Anterior cingulate cortex (tissue), 58 donors: ENCODE results near the gene TUBB8.
"Not testable (repeated sequence)": the region's sequence is repeated elsewhere in the genome, so short reads cannot be mapped to it uniquely, and the experiment has no call there.

Experiments
- DNase-seq, 58 donors: peaks; one replicate each; lab custom pipeline; 2025; lab: John Stamatoyannopoulos, UW

Gene TUBB8

DNA sequence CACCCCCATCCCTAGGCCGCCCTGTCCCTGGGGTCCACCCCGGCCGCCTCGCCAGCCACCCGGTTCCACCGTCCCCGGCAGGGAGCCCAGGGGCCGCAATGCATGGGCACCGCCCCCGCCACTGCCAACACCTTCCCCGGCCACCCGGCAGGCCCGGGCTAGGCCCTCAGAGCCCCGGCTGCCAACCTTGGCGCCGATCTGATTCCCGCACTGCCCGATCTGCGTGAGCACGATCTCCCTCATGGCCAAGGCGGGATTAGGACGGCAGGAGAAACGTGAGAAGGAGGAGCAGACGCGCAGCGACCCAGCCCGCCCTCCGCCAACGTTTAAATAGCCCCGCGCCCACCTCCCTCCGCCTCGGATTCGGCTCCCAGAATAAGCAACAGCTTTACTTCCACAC lies at the start of gene TUBB8:
Gene TUBB8 (minus strand): TSS at position 301 of the 400 bp plus-strand sequence. CDS start 58 bp downstream, at position 243.
- DNase-seq, result no peak

DNA sequence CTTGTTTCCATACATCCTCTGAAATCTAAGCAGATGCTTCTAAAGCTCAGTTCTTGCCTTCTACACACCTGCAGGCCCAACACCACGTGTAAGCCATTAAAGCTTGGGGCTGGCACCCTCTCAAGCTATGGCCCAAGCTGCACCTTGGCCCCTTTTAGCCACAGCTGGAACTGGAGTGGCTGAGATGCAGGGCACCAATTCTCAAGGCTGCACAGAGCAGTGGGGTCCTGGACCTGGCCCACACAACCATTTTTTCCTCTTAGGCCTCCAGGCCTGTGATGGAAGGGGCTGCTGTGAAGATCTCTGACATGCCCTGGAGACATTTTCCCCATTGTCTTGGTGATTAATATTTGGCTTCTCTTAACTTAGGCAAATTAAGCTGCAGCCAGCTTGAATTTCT lies 47.4 kb upstream of the TUBB8 start:
- no peak for DNase-seq

GRCh38 chr10:95356-96115 lies 46.4 kb upstream of the TUBB8 start:
- DNase-seq, result no peak

DNA sequence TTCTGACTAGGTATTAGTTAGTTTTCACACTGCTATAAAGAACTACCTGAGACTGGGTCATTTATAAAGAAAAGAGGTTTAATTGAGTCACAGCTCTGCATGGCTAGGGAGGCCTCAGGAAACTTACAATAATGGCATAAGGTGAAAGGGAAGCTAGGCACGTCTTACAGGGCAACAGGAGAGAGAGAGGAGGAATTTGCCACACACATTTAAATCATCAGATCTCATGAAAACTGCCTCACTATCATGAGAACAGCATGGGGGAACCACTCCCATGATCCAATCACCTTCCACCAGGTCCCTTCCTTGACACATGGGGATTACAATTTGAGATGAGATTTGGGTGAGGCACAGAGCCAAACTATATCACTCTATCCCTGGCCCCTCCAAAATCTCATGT lies 45.5 kb upstream of the TUBB8 start:
- DNase-seq, result no peak

DNA sequence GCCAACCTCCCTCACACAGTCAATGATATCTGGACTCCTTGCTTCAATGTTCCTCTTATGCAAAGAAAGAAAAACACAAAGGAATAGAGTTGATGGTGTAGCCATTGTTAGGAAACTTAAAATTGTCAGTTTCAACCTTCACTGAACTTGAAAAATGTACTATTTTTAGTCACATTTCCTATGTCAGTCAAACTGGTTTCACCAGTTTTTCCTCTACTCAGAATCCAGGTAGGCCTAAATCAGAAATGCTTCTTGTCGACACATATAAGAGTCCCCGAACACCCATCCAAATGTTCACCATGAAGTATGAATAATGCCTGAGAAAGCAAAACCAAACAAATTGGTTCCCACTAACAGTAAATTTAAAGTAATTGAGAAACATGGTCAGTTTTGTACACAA lies 43.8 kb upstream of the TUBB8 start:
- no peak for DNase-seq

DNA sequence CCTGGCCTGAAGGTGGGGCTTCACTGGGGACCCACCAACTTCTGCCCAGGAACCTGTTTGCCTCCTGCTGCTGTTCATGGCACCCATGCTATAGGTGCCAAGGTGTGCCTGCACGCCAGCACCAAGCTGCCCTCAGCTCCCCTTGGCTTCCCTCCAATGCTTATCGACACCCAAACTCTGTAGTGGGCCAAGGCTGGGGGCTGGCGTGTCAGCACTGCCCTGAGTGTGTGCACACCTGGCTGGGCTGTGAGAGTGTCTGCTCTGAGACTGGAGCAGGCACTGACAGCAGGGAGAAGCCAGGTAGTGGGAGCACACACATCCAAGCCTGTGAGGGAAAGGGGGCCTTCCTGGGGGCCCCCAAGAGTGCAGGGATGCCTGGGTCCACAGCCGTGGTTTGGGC lies 43.1 kb upstream of the TUBB8 start:
- no peak for DNase-seq

DNA sequence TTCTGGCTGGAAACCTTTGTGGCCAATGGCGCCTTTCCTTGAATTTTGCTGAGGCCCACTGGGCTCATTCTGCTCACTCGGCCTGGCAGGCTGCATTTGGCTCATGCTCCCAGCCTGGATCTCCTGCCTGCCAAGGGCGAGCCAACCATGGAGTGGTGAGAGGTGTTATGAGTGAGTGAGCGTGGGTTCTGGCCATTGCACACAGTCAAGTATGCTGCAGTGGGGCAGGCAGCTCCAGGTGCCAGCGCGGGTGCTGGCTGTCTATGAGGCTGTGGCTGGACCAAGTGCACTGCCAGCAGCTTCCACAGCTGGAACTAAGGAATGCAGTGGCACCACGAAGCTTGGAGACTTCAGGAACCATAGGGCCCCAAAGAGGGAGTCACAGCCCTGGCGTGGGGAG lies 42.2 kb upstream of the TUBB8 start:
- DNase-seq, result no peak

DNA sequence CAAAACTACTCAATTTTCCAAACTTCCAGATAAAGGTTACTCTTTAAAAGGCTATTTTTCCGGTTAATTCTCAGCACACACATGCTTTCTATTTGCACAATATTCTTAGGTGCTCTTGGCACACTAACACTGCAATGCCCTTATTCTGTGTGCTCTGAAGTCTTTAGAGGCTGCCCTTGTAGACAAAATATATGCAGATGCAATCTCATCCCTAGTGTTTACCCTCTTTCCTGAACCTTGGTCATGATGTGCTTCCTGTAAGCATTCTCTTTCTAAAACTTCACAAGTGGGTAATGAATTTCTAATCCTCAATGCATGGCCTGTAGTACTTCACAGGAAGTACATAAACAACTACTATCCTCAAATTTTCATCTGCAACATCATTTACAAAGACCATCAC lies 41.1 kb upstream of the TUBB8 start:
- no peak for DNase-seq

GRCh38 chr10:89248-89647 lies 40.2 kb upstream of the TUBB8 start:
- DNase-seq, result no peak

GRCh38 chr10:88253-88652 lies 39.2 kb upstream of the TUBB8 start:
- no peak for DNase-seq

DNA sequence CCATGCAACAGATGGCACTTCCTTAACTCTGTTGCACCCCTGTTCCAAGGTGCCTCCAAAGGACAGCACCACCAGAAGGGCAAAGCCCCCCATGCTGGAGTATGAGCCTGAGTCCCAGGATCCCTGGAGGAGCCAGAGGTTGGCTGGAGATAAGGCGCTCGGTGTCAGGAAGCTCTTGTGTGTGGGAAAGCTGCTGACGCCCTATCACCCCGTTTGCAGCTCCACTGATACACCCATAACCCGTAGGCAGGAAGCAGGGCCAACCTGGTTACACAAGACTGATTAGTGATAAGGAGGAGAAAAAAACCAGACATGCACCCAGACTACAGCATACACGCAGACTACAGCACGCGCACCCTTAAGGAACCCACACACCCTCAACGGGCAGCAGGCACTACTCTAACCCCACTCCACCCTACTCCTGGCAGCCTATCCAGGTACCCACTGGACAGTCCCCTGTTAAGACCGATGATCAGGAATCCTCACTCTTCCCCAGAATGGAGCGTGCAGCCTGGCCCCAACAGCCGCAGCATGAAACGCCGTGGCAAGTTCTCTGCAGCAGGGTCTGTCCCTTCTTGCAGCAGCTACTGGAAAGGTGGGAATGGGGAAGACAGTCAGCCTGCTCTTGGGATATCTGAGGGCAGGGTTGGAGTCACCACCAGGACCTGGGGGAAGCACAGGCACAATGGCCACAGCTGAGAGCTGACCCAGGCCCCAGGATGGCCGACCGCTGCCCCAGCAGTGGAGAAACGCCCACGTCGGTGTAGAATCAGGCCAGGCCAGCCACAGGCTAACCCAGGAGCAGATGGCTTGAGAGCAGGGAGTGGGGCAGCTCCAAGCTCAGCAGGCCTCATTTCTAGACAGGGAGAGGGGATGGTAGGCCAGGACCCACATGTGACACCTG lies 38.3 kb upstream of the TUBB8 start:
- no peak for DNase-seq

GRCh38 chr10:86031-86430 lies 36.9 kb upstream of the TUBB8 start:
- DNase-seq, result no peak

- DNase-seq, result no peak
Observed at GRCh38 chr10:85044-85443, 35.9 kb upstream of the TUBB8 start.

- DNase-seq, result no peak
Observed at GRCh38 chr10:83930-84530, 34.9 kb upstream of the TUBB8 start.

- no peak for DNase-seq
Observed at GRCh38 chr10:80477-81105, 31.5 kb upstream of the TUBB8 start.

- DNase-seq, result no peak
Observed at GRCh38 chr10:79532-80215, 30.6 kb upstream of the TUBB8 start.

GRCh38 chr10:78556-78955 lies 29.5 kb upstream of the TUBB8 start:
- no peak for DNase-seq

GRCh38 chr10:74266-74621 lies 25.1 kb upstream of the TUBB8 start:
- DNase-seq, result not testable (repeated sequence)

DNA sequence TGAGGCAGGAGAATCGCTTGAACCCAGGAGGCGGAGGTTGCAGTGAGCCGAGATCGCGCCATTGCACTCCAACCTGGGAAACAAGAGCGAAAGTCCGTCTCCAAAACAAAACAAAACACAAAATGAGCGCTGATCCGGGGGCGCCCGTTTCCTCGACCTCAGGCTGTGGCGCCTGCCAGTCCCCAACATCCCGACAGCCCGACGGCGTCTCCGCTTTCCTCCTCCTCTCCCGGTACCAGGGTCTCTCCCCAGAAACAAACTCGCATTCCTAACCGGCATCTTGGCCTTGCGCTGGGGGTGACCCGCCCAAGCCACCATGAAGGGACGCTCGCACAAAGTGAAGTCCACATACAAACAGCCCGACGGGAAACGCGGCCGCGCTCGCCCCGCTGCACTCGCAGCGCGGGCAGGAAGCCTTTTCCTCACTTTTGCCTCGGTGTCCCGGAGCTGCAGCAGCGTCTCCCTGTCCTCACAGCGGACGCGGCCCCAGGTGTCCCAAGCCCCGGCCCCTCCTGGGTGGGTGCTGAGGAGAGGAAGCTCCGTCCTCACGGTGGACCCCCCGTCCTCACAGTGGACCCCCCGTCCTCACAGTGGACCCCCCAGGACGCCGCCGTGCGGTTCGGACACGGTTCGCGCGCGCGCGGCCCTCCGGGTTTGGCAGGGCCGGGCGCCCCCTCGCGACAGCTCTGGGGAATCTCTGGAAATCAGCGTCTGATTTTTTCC lies 24.6 kb upstream of the TUBB8 start:
- DNase-seq, result peak in 16 of 58 donors; percentile 2 to 57 (median 22)

DNA sequence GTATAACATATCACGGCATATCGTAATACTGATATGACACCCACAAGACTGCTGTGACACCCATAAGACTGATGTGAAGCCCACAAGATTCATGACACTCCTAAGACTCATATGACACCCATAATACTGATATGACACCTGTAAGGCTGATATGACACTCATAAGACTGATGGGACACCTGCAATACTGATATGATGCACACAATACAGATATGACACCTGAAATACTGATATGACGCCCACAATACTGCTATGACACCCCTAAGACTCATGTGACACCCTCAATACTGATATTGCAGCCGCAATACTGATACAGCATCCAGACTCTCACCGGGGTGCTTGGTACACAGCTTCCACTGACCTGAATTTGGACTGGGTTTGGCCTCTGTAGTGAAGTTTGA lies 19.1 kb upstream of the TUBB8 start:
- DNase-seq, result not testable (repeated sequence)
